Thyroid gland (tissue), 4 donors: ENCODE results near the gene RFTN1. TPM values are rescaled to one million over a fixed set of nuclear protein-coding genes. Genes with fewer than 3 reads are reported as not detected.

Source experiments
- DNase-seq, 2 donors: peaks; one replicate each; pipeline ENCODE4 v3.0.0-alpha.2; 2019
- H3K27ac ChIP-seq, 3 donors: fragments of 200-600 bp; sonication (generic); 1 replicate in 2 of 3; 2 replicates in 1 of 3; pipeline ENCODE4 v1.5.1; 2016 to 2019; ENCODE audit warnings: mild to moderate bottlenecking in 1 of 3, moderate library complexity in 1 of 3
- H3K27me3 ChIP-seq: fragments of 200-600 bp; sonication (generic); one replicate; pipeline ENCODE4 v1.5.1; 2019
- H3K36me3 ChIP-seq, 2 donors: fragments of 200-600 bp; sonication (generic); one replicate each; pipeline ENCODE4 v1.5.1; 2016 to 2019
- H3K4me1 ChIP-seq, 2 donors: fragments of 200-600 bp; sonication (generic); one replicate each; pipeline ENCODE4 v1.5.1; 2017 to 2019
- H3K4me3 ChIP-seq, 3 donors: fragments of 200-600 bp; sonication (generic); replicated peaks in 1 of 3; 1 replicate in 2 of 3; 2 replicates in 1 of 3; pipeline ENCODE4 v1.5.1; 2016; ENCODE audit warnings: mild to moderate bottlenecking in 1 of 3
- H3K9me3 ChIP-seq: fragments of 200-600 bp; sonication (generic); one replicate; pipeline ENCODE4 v1.5.1; 2017
- POLR2A ChIP-seq, 2 donors: fragments of 450-650 bp; IDR thresholded peaks; one replicate each; pipeline ENCODE4 v1.6.1; 2017; ENCODE audit warnings: antibody characterized with exemption in 2 of 2, mild to moderate bottlenecking in 2 of 2, moderate library complexity in 1 of 2
- WGBS, 2 donors: methylation state at CpG; one replicate each; pipeline ENCODE4 v1.1.5; 2017; 5-methylcytosine and 5-hydroxymethylcytosine counted together
- intact Hi-C: fragments of 100-400 bp; cut with DNase I; formaldehyde crosslinking; loops from one replicate; pipeline ENCODE4 v1.15.1; 2023
- total RNA-seq, 4 donors: library from RNA; depleted of rRNA; stranded (reverse); fragments of >200 nt; gene quantifications; one replicate each; pipeline ENCODE4 v1.2.3, GENCODE V29; 2016
- TF ChIP-seq, protein P1 (sequence below), 6 experiments: fragments of 200-600 bp in 3 of 6; fragments of 450-650 bp in 3 of 6; sonication (generic) in 3 of 6; IDR thresholded peaks; one replicate each; pipeline ENCODE4 v1.5.1; 2016 to 2019; ENCODE audit warnings: antibody characterized with exemption in 6 of 6, mild to moderate bottlenecking in 2 of 6, inconsistent platforms in 1 of 6, moderate library complexity in 1 of 6

The RFTN1 gene
- total RNA-seq, 4 donors from 2014 or later, result 110 to 239 (median 153) TPM

DNA sequence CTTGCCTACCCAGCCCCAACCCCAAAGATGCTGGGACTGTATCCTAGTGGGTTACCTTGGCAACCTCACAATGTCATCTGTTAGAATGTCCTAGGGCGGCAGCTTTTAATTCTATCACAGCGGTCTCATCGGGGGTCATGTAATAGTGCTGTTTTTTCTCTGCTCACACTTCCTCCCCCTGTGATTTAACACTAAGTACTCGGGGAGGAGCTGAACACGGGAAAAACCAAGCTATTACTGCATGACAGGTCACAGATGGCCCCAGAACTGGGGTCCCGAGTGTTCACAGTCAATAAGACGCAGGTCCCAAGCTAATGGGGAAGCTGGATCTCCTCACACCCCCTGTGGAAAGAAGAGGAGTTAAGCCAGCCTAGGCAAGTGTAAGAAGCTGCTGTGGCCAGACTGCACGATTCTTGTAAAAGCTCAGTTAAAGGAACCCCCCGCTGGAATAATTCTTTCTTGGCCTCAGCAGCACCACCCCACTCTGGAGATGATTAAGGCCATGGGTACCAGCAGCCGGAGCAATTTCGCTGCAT lies 2.5 kb upstream of the RFTN1 start:
- Histone ChIP-seq H3K27me3 (no peaks in the 10 kb centered on the region), H3K9me3 (no peaks in the 10 kb centered on the region), H3K4me1 (peaks cover 21 to 31% of the 10 kb centered on the region in 2 donors), H3K4me3 (no peak overlapping the region), H3K27ac (peak overlapping the region in 2 of 3 donors; percentile 61 to 69), H3K36me3 (no peaks in the 10 kb centered on the region)
- intact Hi-C loops, result loop anchor here (5.0 kb wide), 1 partner anchor 224 kb away; no protein-coding TSS in a partner anchor
- 77% methylated on average over 11 of the region's 11 CpGs for WGBS, 2 donors
- TF ChIP-seq, protein P1, sequence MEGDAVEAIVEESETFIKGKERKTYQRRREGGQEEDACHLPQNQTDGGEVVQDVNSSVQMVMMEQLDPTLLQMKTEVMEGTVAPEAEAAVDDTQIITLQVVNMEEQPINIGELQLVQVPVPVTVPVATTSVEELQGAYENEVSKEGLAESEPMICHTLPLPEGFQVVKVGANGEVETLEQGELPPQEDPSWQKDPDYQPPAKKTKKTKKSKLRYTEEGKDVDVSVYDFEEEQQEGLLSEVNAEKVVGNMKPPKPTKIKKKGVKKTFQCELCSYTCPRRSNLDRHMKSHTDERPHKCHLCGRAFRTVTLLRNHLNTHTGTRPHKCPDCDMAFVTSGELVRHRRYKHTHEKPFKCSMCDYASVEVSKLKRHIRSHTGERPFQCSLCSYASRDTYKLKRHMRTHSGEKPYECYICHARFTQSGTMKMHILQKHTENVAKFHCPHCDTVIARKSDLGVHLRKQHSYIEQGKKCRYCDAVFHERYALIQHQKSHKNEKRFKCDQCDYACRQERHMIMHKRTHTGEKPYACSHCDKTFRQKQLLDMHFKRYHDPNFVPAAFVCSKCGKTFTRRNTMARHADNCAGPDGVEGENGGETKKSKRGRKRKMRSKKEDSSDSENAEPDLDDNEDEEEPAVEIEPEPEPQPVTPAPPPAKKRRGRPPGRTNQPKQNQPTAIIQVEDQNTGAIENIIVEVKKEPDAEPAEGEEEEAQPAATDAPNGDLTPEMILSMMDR (IDR thresholded peaks at IDR 0.05), result no peak
- no peak for TF ChIP-seq POLR2A (IDR thresholded peaks at IDR 0.05)
- no peak for DNase-seq

DNA sequence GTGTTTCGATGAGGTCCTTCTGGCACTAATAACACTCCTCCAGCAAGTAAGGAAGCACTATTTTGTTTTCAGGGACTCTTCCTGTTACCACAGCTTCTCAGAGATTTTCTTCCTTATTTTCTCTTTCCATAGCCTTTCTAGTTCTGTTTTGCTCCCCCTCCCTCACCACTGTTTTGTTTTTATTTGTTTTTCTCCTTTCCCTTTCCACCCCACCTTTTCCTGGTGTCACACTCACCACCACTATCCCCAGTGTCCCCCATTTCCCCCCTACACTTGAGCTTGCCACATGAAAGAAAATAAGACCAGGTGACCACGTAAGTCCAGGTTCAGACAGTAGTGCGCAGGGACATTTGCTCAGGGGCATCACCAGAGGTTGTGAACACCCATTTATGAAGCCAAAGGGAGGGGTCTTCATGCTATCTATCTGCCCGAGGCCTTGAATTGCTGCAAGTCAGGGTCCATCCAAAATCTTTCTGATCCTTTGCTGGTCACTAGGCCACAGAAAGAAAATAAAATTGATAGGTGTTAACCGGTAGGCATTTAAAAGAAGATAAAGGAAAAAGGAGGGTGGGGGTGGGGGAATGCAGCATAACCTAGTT lies 1.4 kb upstream of the RFTN1 start:
- Histone ChIP-seq H3K4me1 (peaks cover 31 to 42% of the 10 kb centered on the region in 2 donors), H3K9me3 (no peaks in the 10 kb centered on the region), H3K4me3 (no peak overlapping the region), H3K27ac (peak overlapping the region; percentile 4 to 92 (median 20)), H3K27me3 (no peaks in the 10 kb centered on the region), H3K36me3 (no peaks in the 10 kb centered on the region)
- TF ChIP-seq POLR2A (IDR thresholded peaks at IDR 0.05), result no peak
- TF ChIP-seq, protein P1 (IDR thresholded peaks at IDR 0.05), result no peak
- DNase-seq, result no peak
- 87 to 89% methylated on average over 5 of the region's 5 CpGs for WGBS, 2 donors
- intact Hi-C loops, result loop anchor here (5.0 kb wide), 1 partner anchor 223 kb away; no protein-coding TSS in a partner anchor

DNA sequence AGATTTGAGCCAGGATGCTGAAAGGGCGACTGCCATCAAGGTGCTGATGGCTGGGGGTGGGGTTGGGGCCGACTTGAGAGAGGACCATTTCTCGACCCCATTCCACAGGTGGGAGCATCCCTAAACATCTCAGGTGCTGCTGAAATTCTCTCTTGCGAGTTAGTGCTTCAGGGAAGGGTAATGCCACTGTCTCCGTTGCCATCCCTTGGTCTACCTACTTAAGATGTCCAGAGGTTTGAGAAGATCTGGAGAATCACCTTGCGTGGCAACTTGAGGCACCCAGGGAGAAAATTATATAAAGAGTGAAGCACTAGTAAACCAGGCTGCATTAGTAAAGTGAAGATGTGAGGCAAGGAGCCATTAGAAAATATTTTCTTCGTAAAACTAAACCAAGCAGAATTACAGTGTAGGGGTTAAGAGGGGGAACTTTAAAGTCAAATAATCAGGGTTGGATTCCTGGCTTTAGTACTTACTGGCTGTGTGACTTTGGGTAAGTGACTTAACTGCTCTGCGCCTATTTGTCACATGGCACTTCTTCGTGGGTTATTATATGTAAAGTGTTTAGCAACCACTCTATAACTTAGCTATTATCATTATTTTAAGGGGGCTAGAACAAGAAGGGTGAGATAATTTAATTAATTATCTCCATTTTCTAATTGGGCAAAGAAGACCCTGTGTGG lies 662 bp upstream of the RFTN1 start:
- Histone ChIP-seq H3K9me3 (no peaks in the 10 kb centered on the region), H3K4me1 (peaks cover 38 to 49% of the 10 kb centered on the region in 2 donors), H3K36me3 (no peaks in the 10 kb centered on the region), H3K27me3 (no peaks in the 10 kb centered on the region), H3K4me3 (peak overlapping the region; percentile 34 to 90 (median 47)), H3K27ac (peak overlapping the region; percentile 72 to 94 (median 92))
- intact Hi-C loops, result no loop called here
- WGBS, 2 donors, result 54 to 62% methylated on average over 9 of the region's 9 CpGs
- peak in 1 of 2 donors; percentile 21 for DNase-seq
- TF ChIP-seq, protein P1 (IDR thresholded peaks at IDR 0.05), result no peak
- no peak for TF ChIP-seq POLR2A (IDR thresholded peaks at IDR 0.05)

DNA sequence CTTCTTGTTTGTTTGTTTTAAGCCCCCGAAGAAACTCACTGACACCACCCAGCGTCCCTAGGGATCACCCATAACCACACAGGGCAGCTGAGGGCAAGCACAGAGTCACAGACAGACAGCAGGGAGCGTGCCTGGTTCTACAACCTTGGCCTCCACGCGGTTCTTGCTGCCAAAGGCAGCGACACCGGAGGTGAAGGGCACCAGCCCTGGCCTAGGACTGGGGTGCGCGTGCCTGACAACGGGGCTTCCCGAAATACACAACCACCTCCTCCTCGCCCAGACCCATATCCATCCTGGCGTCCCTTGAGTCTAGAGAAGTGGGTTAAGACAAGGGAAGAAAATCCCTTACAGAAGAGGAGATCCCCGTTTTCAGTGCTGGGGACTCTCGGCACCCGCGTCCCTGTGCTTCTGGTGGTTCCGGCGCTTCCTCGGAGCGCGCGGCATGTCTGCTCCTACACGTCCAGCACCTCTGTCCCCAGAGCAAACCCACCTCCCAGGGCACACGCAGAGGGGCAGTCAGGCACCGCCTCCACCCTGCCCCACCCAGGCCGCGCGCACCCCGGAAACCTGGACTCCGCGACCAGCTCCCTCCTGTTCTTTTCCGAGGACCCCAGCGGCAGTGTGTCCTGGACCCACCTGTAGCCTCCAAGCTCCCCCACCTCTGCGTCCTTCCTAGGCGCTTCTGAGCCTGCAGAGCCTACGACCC lies 911 bp downstream of the RFTN1 start:
- Histone ChIP-seq H3K4me1 (peaks cover 54 to 64% of the 10 kb centered on the region in 2 donors), H3K27ac (peak overlapping the region; percentile 92 to 94 (median 93)), H3K4me3 (peak overlapping the region; percentile 34 to 90 (median 86)), H3K27me3 (no peaks in the 10 kb centered on the region), H3K9me3 (no peaks in the 10 kb centered on the region), H3K36me3 (no peaks in the 10 kb centered on the region)
- TF ChIP-seq POLR2A (IDR thresholded peaks at IDR 0.05), result peak; percentile 4 to 67
- TF ChIP-seq, protein P1 (IDR thresholded peaks at IDR 0.05), result no peak
- 0 to 3% methylated on average over 10 to 35 of the region's 37 CpGs for WGBS, 2 donors
- intact Hi-C loops, result no loop called here
- peak; percentile 61 to 68 for DNase-seq
